GM18499 (cell line): ENCODE data around the gene FOXO4.

ENCODE experiments used
- ATAC-seq: cut with Tn5 transposase; IDR thresholded peaks from one replicate; pipeline ENCODE4 v1.9.1; 2021; ENCODE audit warnings: moderate number of reproducible peaks; ENCODE audit not compliant: insufficient read depth, unreplicated experiment

The FOXO4 gene

GRCh38 chrX:71128915-71129765, 33.5 kb downstream of the FOXO4 start:
- no peak for ATAC-seq

GRCh38 chrX:71131510-71131909, 35.9 kb downstream of the FOXO4 start:
- no peak for ATAC-seq

GRCh38 chrX:71140440-71140839, 44.8 kb downstream of the FOXO4 start:
- ATAC-seq, result no peak

- no peak for ATAC-seq
Measured at GRCh38 chrX:71143508-71143907, 47.9 kb downstream of the FOXO4 start.

GRCh38 chrX:71144651-71145050, 49.0 kb downstream of the FOXO4 start, which contains the start of gene NLGN3:
Gene NLGN3, plus strand, starts transcription at chrX:71144841. Its CDS starts 2,909 bp downstream, at chrX:71147750.
- no peak for ATAC-seq

- ATAC-seq, result no peak
Measured at GRCh38 chrX:71147496-71148277, 52.0 kb downstream of the FOXO4 start.

- ATAC-seq, result no peak
Measured at GRCh38 chrX:71148278-71148663, 52.6 kb downstream of the FOXO4 start.

- no peak for ATAC-seq
Measured at GRCh38 chrX:71151366-71151765, 55.7 kb downstream of the FOXO4 start.
